SK-N-SH (cell line): ENCODE results near the gene ARHGDIB. TPM values are rescaled to one million over a fixed set of nuclear protein-coding genes. Genes with fewer than 3 reads are reported as not detected.
A peak's percentile ranks its signal among the peaks of the same experiment; 100 is the strongest.

Source experiments
- CTCF ChIA-PET: fragments of 300-600, 350-600 bp; formaldehyde crosslinking; extraction: SDS; loops from one replicate; lab custom pipeline; 2021; lab: Yijun Ruan, JAX
- POLR2A ChIA-PET: fragments of 350-600 bp; sonication (Branson Sonifier 250); formaldehyde crosslinking; extraction: SDS; loops from one replicate; lab custom pipeline; 2020; ENCODE audit warnings: antibody characterized with exemption, inconsistent platforms; lab: Yijun Ruan, JAX
- DNase-seq: peaks from one replicate; pipeline ENCODE4 v3.0.0; 2012
- H2AFZ ChIP-seq: fragments of 200-600 bp; sonication (generic); 2 replicates; pipeline ENCODE4 v1.8.1; 2016; ENCODE audit warnings: antibody characterized with exemption, mild to moderate bottlenecking, low read depth
- H3F3A ChIP-seq: fragments of 200-600 bp; sonication (generic); replicated peaks from 2 replicates; pipeline ENCODE3; 2016; ENCODE audit warnings: antibody characterized with exemption, mild to moderate bottlenecking; ENCODE audit not compliant: insufficient read depth
- H3K27ac ChIP-seq, 2 experiments: fragments of 200-500 bp in 1 of 2; fragments of 200-600 bp in 1 of 2; sonication (Bioruptor generic) in 1 of 2; sonication (generic), shearing (Covaris generic) in 1 of 2; 2 replicates each; pipeline versions ENCODE4 v1.5.1 to v1.6.1; 2014 to 2016; ENCODE audit warnings: low read depth in 2 of 2, inconsistent platforms in 1 of 2, low read length in 1 of 2, mild to moderate bottlenecking in 1 of 2, mixed read lengths in 1 of 2
- H3K27me3 ChIP-seq: fragments of 200-600 bp; sonication (generic), shearing (Covaris generic); 2 replicates; pipeline ENCODE4 v1.6.1; 2016; ENCODE audit warnings: mixed run types; ENCODE audit not compliant: insufficient read depth
- H3K36me3 ChIP-seq, 2 experiments: fragments of 200-500 bp in 1 of 2; fragments of 200-600 bp in 1 of 2; sonication (Bioruptor generic) in 1 of 2; sonication (generic) in 1 of 2; replicated peaks in 1 of 2; 2 replicates each; pipeline versions ENCODE3 to v1.5.1; 2014 to 2016; ENCODE audit warnings: low read length in 1 of 2, mild to moderate bottlenecking in 1 of 2; ENCODE audit not compliant: insufficient read depth in 2 of 2, control insufficient read depth in 1 of 2
- H3K4me1 ChIP-seq, 2 experiments: fragments of 200-500 bp in 1 of 2; fragments of 200-600 bp in 1 of 2; sonication (Bioruptor generic) in 1 of 2; sonication (generic), shearing (Covaris generic) in 1 of 2; 2 replicates each; pipeline versions ENCODE4 v1.5.1 to v1.6.1; 2014 to 2016; ENCODE audit warnings: low read depth in 1 of 2, low read length in 1 of 2, mixed run types in 1 of 2; ENCODE audit not compliant: insufficient read depth in 2 of 2, control insufficient read depth in 1 of 2
- H3K4me2 ChIP-seq: fragments of 200-600 bp; sonication (generic), shearing (Covaris generic); 2 replicates; pipeline ENCODE4 v1.6.1; 2017; ENCODE audit warnings: mixed run types
- H3K4me3 ChIP-seq, 2 experiments: fragments of 200-500 bp in 1 of 2; fragments of 200-600 bp in 1 of 2; sonication (Bioruptor generic) in 1 of 2; sonication (generic), shearing (Covaris generic) in 1 of 2; 2 replicates each; pipeline versions ENCODE4 v1.5.1 to v1.8.1; 2014 to 2016; ENCODE audit warnings: low read depth in 2 of 2, inconsistent platforms in 1 of 2, low read length in 1 of 2, mild to moderate bottlenecking in 1 of 2, mixed read lengths in 1 of 2, moderate library complexity in 1 of 2
- H3K79me2 ChIP-seq: fragments of 200-600 bp; sonication (generic); 2 replicates; pipeline ENCODE4 v1.8.1; 2017; ENCODE audit warnings: mild to moderate bottlenecking; ENCODE audit not compliant: insufficient read depth
- H3K9ac ChIP-seq: fragments of 200-600 bp; sonication (generic); 2 replicates; pipeline ENCODE4 v1.6.1; 2017; ENCODE audit warnings: mixed run types
- H3K9me2 ChIP-seq: fragments of 200-600 bp; sonication (generic); 2 replicates; pipeline ENCODE4 v1.6.1; 2017; ENCODE audit warnings: mixed run types
- H3K9me3 ChIP-seq: fragments of 200-600 bp; sonication (generic); 2 replicates; pipeline ENCODE4 v1.6.1; 2017; ENCODE audit warnings: mixed run types, mild to moderate bottlenecking, moderate library complexity
- H4K20me1 ChIP-seq: fragments of 200-600 bp; sonication (generic); 2 replicates; pipeline ENCODE4 v1.6.1; 2017; ENCODE audit warnings: mild to moderate bottlenecking, mixed run types; ENCODE audit not compliant: insufficient read depth
- CTCF ChIP-seq: fragments of 200-600 bp; sonication (generic); IDR thresholded peaks from 2 replicates; pipeline ENCODE4 v1.6.1; 2017; ENCODE audit warnings: antibody characterized with exemption, mild to moderate bottlenecking, moderate library complexity
- ELF1 ChIP-seq: IDR thresholded peaks from 2 replicates; pipeline ENCODE4 v1.4.0; 2012
- EP300 ChIP-seq, 2 experiments: IDR thresholded peaks; 2 replicates each; pipeline versions ENCODE4 v1.4.0 to v1.6.1; 2012; ENCODE audit warnings: borderline replicate concordance in 1 of 2, low read depth in 1 of 2, low read length in 1 of 2
- FOSL2 ChIP-seq: IDR thresholded peaks from 2 replicates; pipeline ENCODE4 v1.4.0; 2012; ENCODE audit warnings: low read depth, mild to moderate bottlenecking, moderate library complexity, borderline replicate concordance
- FOXJ3 ChIP-seq: sonication (generic); formaldehyde crosslinking; IDR thresholded peaks from 2 replicates; pipeline ENCODE4 v1.5.1; 2020; ENCODE audit warnings: mild to moderate bottlenecking, missing genetic modification reagents
- NFIC ChIP-seq: IDR thresholded peaks from 2 replicates; pipeline ENCODE4 v1.4.0; 2012; ENCODE audit warnings: borderline replicate concordance
- NRF1 ChIP-seq: IDR thresholded peaks from 2 replicates; pipeline ENCODE4 v1.6.1; 2012; ENCODE audit warnings: low read depth, mild to moderate bottlenecking, low read length
- POLR2AphosphoS5 ChIP-seq: IDR thresholded peaks from 2 replicates; pipeline ENCODE4 v1.6.1; 2012; ENCODE audit warnings: low read depth, low read length
- REST ChIP-seq: IDR thresholded peaks from 2 replicates; pipeline ENCODE4 v1.6.1; 2012; ENCODE audit warnings: mild to moderate bottlenecking, low read depth, low read length, moderate library complexity
- SIN3A ChIP-seq: IDR thresholded peaks from 2 replicates; pipeline ENCODE4 v1.6.1; 2012; ENCODE audit warnings: low read depth, mild to moderate bottlenecking, low read length, moderate library complexity, borderline replicate concordance
- SMC3 ChIP-seq: IDR thresholded peaks from 2 replicates; pipeline ENCODE4 v1.6.1; 2012; ENCODE audit warnings: low read depth, low read length, improper control_type of control experiment
- TAF1 ChIP-seq: IDR thresholded peaks from 2 replicates; pipeline ENCODE4 v1.6.1; 2012; ENCODE audit warnings: low read depth, mild to moderate bottlenecking, low read length, moderate library complexity, borderline replicate concordance
- TCF12 ChIP-seq: IDR thresholded peaks from 2 replicates; pipeline ENCODE4 v1.4.0; 2012
- USF1 ChIP-seq: IDR thresholded peaks from 2 replicates; pipeline ENCODE4 v1.4.0; 2012; ENCODE audit warnings: low read depth, borderline replicate concordance
- WGBS: methylation state at CpG from one replicate; pipeline ENCODE4 v1.1.6; 2017; ENCODE audit warnings: low lambda C conversion rate; 5-methylcytosine and 5-hydroxymethylcytosine counted together
- polyA plus RNA-seq, 3 experiments: library from polyadenylated mRNA; depleted of rRNA; stranded (reverse); fragments of >200 nt; gene quantifications; 2 replicates each; pipeline ENCODE4 v1.2.3, GENCODE V29; 2012

Gene ARHGDIB
- polyA plus RNA-seq, 1 of the 3 experiments (the other 2 are of a cell fraction) = 362 TPM

- 0 out of 2 replicates have a peak overlapping the region, but pooled peaks have one; percentile 45 for H3K9ac ChIP-seq
- H3K36me3 ChIP-seq = no peaks in the 10 kb centered on the region
- H3K4me1 ChIP-seq = peaks cover 8 to 52% of the 10 kb centered on the region in 2 experiments
- H3K27ac ChIP-seq = peak overlapping the region; percentile 16 to 94; a peak in 2 of 4 replicates
- no peaks in the 10 kb centered on the region for H3K27me3 ChIP-seq
- whole genome bisulfite sequencing = 60% methylated on average over 2 of the region's 2 CpGs
- H3K4me2 ChIP-seq = peak overlapping the region; percentile 29; the same call in 1 of the 2 replicates
- H4K20me1 ChIP-seq = no peaks in the 10 kb centered on the region
- POLR2A ChIA-PET = no interaction called here
- H3K9me2 ChIP-seq = no peaks in the 10 kb centered on the region
- CTCF ChIA-PET = no interaction called here
- H3K79me2 ChIP-seq = peaks cover 86% of the 10 kb centered on the region
- H3K4me3 ChIP-seq = no peak overlapping the region
- peaks cover 43% of the 10 kb centered on the region for H3F3A ChIP-seq
- DNase-seq = no peak
- no peak for TF ChIP-seq SMC3
- TF ChIP-seq FOSL2 = no peak
- TF ChIP-seq CTCF = no peak
- TF ChIP-seq REST = no peak
- TF ChIP-seq POLR2AphosphoS5 = no peak
- no peak for TF ChIP-seq NRF1
- no peak for TF ChIP-seq TAF1
- TF ChIP-seq FOXJ3 = no peak
- no peak for TF ChIP-seq TCF12
- no peak for TF ChIP-seq ELF1
- no peak for TF ChIP-seq SIN3A
- TF ChIP-seq EP300 (IDR thresholded peaks at IDR 0.05; ENCODE audit: borderline replicate concordance in 1 of 2, low read depth in 1 of 2, low read length in 1 of 2) = no peak
- TF ChIP-seq USF1 = no peak
- TF ChIP-seq NFIC = no peak
- H3K9me3 ChIP-seq = no peaks in the 10 kb centered on the region
- no peak overlapping the region for H2AFZ ChIP-seq
These were observed 4.5 kb downstream of the ARHGDIB start for GRCh38 chr12:14956905-14957304.
